Thyroid gland (tissue), 4 donors: ENCODE measurements around the gene LSAMP. TPM values are rescaled to one million over a fixed set of nuclear protein-coding genes. Genes with fewer than 3 reads are reported as not detected.

Source experiments
- DNase-seq, 2 donors: peaks; one replicate each; pipeline ENCODE4 v3.0.0-alpha.2; 2019
- H3K27ac ChIP-seq, 3 donors: fragments of 200-600 bp; sonication (generic); 1 replicate in 2 of 3; 2 replicates in 1 of 3; pipeline ENCODE4 v1.5.1; 2016 to 2019; ENCODE audit warnings: mild to moderate bottlenecking in 1 of 3, moderate library complexity in 1 of 3
- H3K27me3 ChIP-seq: fragments of 200-600 bp; sonication (generic); one replicate; pipeline ENCODE4 v1.5.1; 2019
- H3K36me3 ChIP-seq, 2 donors: fragments of 200-600 bp; sonication (generic); one replicate each; pipeline ENCODE4 v1.5.1; 2016 to 2019
- H3K4me1 ChIP-seq, 2 donors: fragments of 200-600 bp; sonication (generic); one replicate each; pipeline ENCODE4 v1.5.1; 2017 to 2019
- H3K4me3 ChIP-seq, 3 donors: fragments of 200-600 bp; sonication (generic); replicated peaks in 1 of 3; 1 replicate in 2 of 3; 2 replicates in 1 of 3; pipeline ENCODE4 v1.5.1; 2016; ENCODE audit warnings: mild to moderate bottlenecking in 1 of 3
- H3K9me3 ChIP-seq: fragments of 200-600 bp; sonication (generic); one replicate; pipeline ENCODE4 v1.5.1; 2017
- POLR2A ChIP-seq, 2 donors: fragments of 450-650 bp; IDR thresholded peaks; one replicate each; pipeline ENCODE4 v1.6.1; 2017; ENCODE audit warnings: antibody characterized with exemption in 2 of 2, mild to moderate bottlenecking in 2 of 2, moderate library complexity in 1 of 2
- WGBS, 2 donors: methylation state at CpG; one replicate each; pipeline ENCODE4 v1.1.5; 2017; 5-methylcytosine and 5-hydroxymethylcytosine counted together
- intact Hi-C: fragments of 100-400 bp; cut with DNase I; formaldehyde crosslinking; loops from one replicate; pipeline ENCODE4 v1.15.1; 2023
- total RNA-seq, 4 donors: library from RNA; depleted of rRNA; stranded (reverse); fragments of >200 nt; gene quantifications; one replicate each; pipeline ENCODE4 v1.2.3, GENCODE V29; 2016
- TF ChIP-seq, protein P1 (sequence below), 6 experiments: fragments of 200-600 bp in 3 of 6; fragments of 450-650 bp in 3 of 6; sonication (generic) in 3 of 6; IDR thresholded peaks; one replicate each; pipeline ENCODE4 v1.5.1; 2016 to 2019; ENCODE audit warnings: antibody characterized with exemption in 6 of 6, mild to moderate bottlenecking in 2 of 6, inconsistent platforms in 1 of 6, moderate library complexity in 1 of 6

The LSAMP gene
- total RNA-seq, 4 donors from 2014 or later = 0.78 to 2.0 (median 1.8) TPM

GRCh38 chr3:116378077-116378476, 67.2 kb downstream of the LSAMP start:
- TF ChIP-seq, protein P1, sequence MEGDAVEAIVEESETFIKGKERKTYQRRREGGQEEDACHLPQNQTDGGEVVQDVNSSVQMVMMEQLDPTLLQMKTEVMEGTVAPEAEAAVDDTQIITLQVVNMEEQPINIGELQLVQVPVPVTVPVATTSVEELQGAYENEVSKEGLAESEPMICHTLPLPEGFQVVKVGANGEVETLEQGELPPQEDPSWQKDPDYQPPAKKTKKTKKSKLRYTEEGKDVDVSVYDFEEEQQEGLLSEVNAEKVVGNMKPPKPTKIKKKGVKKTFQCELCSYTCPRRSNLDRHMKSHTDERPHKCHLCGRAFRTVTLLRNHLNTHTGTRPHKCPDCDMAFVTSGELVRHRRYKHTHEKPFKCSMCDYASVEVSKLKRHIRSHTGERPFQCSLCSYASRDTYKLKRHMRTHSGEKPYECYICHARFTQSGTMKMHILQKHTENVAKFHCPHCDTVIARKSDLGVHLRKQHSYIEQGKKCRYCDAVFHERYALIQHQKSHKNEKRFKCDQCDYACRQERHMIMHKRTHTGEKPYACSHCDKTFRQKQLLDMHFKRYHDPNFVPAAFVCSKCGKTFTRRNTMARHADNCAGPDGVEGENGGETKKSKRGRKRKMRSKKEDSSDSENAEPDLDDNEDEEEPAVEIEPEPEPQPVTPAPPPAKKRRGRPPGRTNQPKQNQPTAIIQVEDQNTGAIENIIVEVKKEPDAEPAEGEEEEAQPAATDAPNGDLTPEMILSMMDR (IDR thresholded peaks at IDR 0.05) = no peak
- intact Hi-C loops = no loop called here
- WGBS, 2 donors = 66 to 70% methylated on average over 1 of the region's 1 CpG
- no peaks in the 10 kb centered on the region for H3K27me3 ChIP-seq
- H3K4me1 ChIP-seq = no peaks in the 10 kb centered on the region
- no peaks in the 10 kb centered on the region for H3K36me3 ChIP-seq
- DNase-seq = no peak
- H3K9me3 ChIP-seq = no peaks in the 10 kb centered on the region
- H3K27ac ChIP-seq = no peak overlapping the region
- no peak overlapping the region for H3K4me3 ChIP-seq

DNA sequence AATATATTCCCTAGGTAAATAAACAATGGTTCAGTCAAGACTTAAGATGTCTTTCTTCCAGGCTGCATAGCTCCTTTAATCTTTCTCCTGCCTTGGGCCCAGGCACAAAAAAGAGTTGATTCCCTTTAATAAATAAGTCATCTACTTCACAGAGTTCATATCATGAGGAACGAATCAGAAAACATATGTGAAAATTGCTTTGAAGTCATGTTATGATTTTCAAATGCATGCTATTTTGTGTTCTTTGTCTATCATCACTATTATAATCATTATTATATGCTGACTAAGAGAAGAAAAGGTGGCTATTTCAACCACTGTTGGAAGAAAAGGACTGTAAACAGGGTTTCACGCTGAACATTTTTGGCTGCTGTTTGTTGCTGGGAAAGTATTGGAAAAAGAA, 70.4 kb downstream of the LSAMP start:
- TF ChIP-seq, protein P1 (IDR thresholded peaks at IDR 0.05) = no peak
- no peak for TF ChIP-seq POLR2A (IDR thresholded peaks at IDR 0.05)
- no peak overlapping the region for H3K4me3 ChIP-seq
- WGBS, 2 donors = 64 to 77% methylated on average over 2 of the region's 2 CpGs
- no peaks in the 10 kb centered on the region for H3K36me3 ChIP-seq
- no peak overlapping the region for H3K27ac ChIP-seq
- DNase-seq = no peak
- no peaks in the 10 kb centered on the region for H3K27me3 ChIP-seq
- intact Hi-C loops = no loop called here
- no peaks in the 10 kb centered on the region for H3K9me3 ChIP-seq
- no peaks in the 10 kb centered on the region for H3K4me1 ChIP-seq

- intact Hi-C loops = no loop called here
- Histone ChIP-seq H3K4me3 (no peak overlapping the region), H3K36me3 (no peaks in the 10 kb centered on the region), H3K27ac (no peak overlapping the region), H3K9me3 (no peaks in the 10 kb centered on the region), H3K4me1 (no peaks in the 10 kb centered on the region), H3K27me3 (no peaks in the 10 kb centered on the region)
- 68% methylated on average over 9 of the region's 9 CpGs for WGBS, 2 donors
- no peak for TF ChIP-seq POLR2A (IDR thresholded peaks at IDR 0.05)
- TF ChIP-seq, protein P1 (IDR thresholded peaks at IDR 0.05) = no peak
- peak in 1 of 2 donors; percentile 10 for DNase-seq
Measured at GRCh38 chr3:116367761-116368395, 77.4 kb downstream of the LSAMP start.

GRCh38 chr3:116356056-116356455, 89.2 kb downstream of the LSAMP start:
- Histone ChIP-seq H3K36me3 (no peaks in the 10 kb centered on the region), H3K27ac (no peak overlapping the region), H3K4me3 (no peak overlapping the region), H3K4me1 (no peaks in the 10 kb centered on the region), H3K27me3 (no peaks in the 10 kb centered on the region), H3K9me3 (no peaks in the 10 kb centered on the region)
- intact Hi-C loops = no loop called here
- WGBS, 2 donors = 93 to 95% methylated on average over 2 of the region's 2 CpGs
- DNase-seq = no peak
- no peak for TF ChIP-seq POLR2A (IDR thresholded peaks at IDR 0.05)
- TF ChIP-seq, protein P1 (IDR thresholded peaks at IDR 0.05) = no peak

- Histone ChIP-seq H3K4me3 (no peak overlapping the region), H3K27me3 (no peaks in the 10 kb centered on the region), H3K27ac (no peak overlapping the region), H3K9me3 (no peaks in the 10 kb centered on the region), H3K4me1 (no peaks in the 10 kb centered on the region), H3K36me3 (no peaks in the 10 kb centered on the region)
- TF ChIP-seq, protein P1 (IDR thresholded peaks at IDR 0.05) = no peak
- no peak for TF ChIP-seq POLR2A (IDR thresholded peaks at IDR 0.05)
- DNase-seq = no peak
- intact Hi-C loops = no loop called here
Measured at GRCh38 chr3:116354382-116354781, 90.9 kb downstream of the LSAMP start.
